Breast epithelium (tissue), 3 donors: Measurements from ENCODE around the gene MKI67.

Experiments
- POLR2A ChIP-seq: fragments of 450-650 bp; IDR thresholded peaks from one replicate; pipeline ENCODE4 v1.6.1; 2016; ENCODE audit warnings: antibody characterized with exemption, mild to moderate bottlenecking, moderate library complexity
- POLR2AphosphoS5 ChIP-seq, 3 donors: sonication (generic); formaldehyde crosslinking; IDR thresholded peaks; one replicate each; pipeline ENCODE4 v1.6.1; 2017; ENCODE audit warnings: antibody characterized with exemption in 3 of 3

DNA sequence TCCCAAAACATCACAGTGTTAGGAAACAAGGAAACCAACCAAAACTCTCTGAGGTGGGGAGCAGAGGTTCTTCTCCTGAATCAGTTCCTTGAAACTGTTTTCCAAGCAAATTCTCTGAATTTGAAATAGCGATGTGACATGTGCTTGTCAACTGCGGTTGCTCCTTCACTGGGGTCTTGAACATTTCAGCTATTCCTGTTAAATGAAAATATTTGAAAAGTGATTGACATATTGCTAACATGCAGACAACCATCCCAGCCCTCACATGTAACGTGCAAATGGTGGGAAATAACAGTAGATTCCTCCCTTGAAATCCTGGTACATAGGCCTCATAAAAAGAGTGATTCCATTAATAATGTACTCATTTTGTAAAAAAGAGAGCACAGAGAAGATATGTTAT, 15.9 kb downstream of the MKI67 start:
- no peak for TF ChIP-seq POLR2A
- no peak for TF ChIP-seq POLR2AphosphoS5 (IDR thresholded peaks at IDR 0.05)
